HPDE6-E6E7 (cell line): ENCODE results near the gene PLAGL1.

Source experiments
- DNase-seq: peaks from one replicate; pipeline ENCODE4 v3.0.0; 2011; ENCODE audit warnings: missing footprints; ENCODE audit errors: extremely low spot score

PLAGL1 gene

DNA sequence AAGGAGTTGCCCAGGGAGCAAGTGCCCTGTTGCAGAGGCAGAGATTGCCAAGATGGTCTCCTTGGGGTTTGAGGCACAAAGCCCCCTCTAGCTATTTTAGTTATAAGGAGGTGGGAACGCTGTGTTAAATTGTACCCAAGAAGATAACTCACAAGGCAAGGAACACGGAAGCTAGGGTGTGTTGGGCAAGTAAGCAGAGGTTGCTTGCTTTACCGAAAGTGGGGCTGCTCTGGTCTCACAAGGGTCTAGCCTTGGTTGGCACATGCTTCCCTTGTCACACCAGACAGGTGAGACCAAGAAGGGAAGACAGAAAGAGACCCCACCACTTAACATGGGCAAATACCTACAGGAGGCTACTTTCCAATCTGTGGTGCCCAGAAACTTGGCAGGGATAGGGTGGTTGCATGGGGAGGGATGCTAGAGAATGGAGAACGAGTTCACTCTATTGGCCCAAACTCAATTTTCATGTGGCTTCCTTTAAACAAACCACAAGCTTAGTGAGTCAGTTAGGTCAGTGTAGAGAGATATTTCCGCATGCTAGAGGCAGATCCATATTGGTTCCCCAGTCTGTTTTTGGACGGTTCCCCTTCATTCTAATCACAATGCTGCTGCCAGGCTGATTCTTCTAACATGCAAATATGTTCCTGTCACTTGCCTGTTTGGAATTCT, 42.4 kb downstream of the PLAGL1 start:
- DNase-seq = no peak

DNA sequence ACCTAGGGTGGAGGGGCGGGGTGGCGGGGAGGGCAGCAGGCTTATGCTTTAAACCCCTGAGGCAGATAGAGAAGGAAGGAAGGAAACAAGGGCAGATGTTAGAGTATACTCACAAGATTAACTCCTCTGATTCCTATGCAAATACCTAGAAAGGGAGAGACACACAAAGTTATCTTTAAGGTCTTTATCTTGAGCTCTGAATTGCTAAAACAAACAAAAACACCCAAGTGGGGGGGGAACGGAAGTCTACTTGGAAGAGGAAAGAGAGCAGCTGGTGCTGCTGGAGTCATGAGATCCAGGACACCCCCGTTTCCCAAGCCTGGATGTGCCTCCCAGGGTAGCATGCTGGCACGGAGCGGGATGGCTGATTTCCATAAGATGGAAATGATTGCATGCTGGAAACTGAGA, 43.4 kb downstream of the PLAGL1 start:
- DNase-seq = no peak

DNA sequence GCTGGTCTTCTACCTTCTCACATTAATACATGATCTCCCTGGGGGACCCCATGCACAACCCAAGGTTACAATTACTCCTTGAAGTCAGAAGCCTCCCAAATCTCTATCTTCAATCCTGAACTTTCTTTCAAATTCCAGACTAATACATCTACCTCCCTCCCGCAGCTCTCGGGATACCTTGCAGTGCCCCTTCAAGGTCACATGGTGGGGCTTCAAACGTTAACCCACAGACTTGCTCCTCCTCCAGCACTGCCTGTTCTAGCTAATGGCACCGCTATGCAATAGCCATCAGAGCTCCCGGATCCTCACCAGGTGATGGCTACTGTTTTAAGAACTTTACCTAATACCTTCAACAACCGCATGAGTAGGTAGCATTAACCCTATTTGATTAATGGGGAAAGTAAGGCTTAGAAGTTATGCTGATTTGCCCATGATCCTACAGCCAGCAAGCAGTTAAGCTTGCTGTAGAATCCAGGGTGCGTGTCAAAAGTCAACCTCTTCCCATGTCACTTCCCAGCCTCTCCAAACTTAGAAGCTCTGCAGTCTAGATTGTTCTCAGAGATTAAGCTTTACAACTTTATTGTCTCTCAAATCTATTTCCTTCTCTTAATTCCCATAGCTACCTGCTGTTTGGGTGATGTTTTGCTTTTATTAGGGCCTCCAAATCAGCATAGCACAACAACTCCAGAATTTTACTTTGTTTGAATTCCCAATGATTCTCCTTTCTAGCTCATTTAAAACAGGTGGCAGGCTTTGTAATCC, 44.7 kb downstream of the PLAGL1 start:
- no peak for DNase-seq

DNA sequence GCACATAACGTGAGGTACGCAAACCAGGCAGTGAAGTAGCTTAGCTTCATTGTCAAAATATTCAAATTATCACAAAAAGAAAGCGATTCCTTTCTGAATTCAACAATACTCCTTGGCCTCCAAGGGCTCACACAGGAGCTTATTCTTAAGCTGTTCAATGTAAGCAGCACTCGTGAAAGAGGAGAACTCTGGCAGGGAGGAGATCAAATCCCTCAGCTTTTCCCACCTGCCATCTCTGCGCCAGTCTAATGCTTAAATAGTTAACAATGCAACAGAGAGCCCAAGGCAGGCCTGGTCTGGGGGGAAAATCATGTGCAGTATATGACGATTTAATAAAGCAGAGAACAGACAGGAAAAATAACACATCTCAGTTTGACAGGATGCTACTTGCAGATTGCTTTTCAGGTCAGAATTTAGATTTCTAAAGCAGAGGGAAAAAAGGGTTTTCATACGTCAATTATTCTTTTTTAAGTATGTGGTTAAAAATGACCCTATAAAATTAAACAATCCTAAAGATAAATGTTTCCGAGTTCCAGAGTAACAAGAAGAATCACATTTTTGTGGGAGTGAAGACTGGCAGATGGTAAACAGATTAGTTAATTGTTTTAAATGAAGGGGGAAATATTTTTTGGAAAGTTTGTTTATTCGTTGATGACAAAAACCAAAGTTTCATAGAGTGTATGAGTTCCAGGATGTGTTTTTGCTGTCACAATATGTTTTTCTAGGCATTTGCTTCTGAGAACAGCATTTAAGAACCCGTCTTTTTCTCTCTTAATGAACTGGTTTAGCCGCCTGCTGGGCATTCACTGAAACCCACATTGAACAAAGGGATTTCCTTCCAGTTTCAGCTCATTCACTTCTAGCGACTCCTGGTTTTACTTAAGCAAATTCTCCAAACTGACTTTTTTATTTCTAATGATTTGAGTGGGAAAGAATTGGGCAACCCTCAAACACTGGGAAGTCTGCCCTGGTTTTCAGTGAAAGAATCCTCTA, 45.9 kb downstream of the PLAGL1 start:
- no peak for DNase-seq

DNA sequence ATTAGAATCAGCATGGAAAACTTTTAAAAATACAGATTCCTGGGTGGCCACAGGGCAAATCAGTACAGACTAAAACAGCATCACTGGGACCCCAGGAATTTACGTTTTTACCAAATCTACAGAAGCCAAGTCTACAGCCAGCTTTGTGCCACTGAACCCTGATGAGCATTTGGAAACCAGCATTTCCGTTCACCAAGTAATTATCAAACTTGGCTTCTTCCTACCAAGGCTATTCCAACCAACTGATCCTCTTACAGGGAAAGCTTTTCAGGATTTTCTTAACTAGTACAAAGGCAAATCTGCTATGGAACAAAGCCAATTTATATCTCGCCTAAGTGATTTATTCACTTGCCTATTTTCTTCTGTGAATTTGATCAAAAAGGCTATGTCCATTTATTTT, 47.0 kb downstream of the PLAGL1 start:
- DNase-seq = no peak

DNA sequence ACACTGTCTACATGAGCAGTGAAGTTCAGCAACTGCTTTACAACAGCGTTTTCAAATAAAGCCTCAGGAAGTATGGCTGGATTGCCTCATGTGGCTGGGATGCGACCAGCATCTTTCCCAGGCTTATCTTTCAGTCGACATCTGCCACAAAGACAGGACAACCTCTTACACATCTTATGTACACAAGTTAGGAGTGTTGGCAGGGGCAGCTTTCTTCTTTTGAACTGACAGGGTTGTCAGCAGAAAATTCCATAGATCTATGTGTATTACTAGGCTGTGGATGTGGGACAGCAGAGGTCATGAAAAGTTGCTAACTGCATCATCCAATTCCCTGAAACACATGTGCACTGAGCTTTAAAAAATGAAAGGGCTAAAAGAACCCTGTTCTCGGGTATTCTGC, 48.1 kb downstream of the PLAGL1 start:
- DNase-seq = no peak

DNA sequence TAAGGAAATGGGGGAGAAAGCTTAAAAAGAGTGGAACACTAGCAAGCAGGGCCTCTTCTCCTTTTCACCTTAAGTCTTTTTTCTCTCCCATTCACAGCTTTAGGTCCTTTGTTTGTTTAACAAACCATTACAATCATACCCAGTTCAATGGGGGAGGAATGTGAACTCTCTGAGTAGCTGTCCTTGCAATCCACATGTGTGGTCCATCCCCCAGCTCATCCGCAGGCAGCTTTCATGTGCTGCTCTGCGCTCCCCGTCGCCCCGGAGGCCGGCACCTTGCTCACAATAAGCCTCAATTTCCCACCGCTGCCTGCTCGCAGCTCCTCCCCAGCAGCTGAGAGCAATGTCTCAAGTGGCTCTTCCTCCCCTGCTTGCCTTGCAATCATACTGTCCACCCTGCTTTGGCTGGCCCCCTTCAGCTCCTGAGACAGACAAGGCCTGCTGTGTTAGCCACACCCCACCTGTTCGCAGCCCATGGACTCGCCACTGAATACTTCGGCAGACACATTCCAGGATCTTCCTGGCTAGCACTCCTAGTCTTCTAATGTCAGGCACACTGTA, 49.1 kb downstream of the PLAGL1 start:
- no peak for DNase-seq

DNA sequence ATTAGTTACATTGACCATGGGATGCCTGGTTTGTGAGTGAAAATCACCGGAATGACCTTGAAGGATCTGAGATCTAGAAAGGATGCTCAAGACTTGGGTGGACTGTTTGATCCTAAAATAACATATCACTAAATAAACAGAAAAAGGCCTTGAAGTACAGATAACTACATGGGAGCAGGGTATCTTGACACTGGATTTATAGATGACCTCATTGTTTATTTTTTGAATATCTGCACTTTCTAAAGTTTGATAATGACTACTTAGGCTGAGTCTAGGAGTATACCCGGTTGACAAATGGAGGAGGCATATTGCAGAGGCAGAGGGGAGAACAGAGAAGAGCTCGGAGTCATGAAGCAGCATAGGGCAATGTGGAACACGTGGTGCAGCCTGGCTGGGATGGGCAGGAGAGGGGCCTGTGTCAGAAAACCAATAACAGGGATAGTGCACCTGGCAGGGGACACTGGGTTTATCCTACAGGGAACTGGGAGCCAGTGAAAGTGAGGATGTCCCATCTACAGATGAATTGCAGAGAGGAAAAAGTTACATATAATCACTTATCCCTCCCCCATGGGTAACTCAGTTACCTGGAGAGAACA, 50.3 kb downstream of the PLAGL1 start:
- DNase-seq = no peak

DNA sequence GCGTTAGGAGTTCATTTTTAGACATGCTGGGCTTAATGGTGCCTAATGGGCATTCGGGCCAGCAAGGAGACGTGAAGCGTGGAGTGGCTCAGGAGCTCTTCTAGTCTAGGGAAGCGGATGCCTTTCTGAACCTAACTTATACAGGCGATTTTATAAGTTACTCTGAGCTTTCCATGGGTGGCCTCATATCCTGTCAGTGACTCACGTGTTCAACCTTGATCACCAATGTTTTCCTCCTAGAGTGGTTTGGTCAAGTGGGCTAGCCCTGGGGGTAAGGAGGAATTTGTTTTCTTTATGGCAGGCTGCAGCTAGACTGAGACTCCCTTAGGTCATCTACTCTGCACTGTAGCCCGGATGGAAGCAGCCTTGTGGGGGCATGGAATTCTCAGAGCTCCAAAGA, 52.1 kb downstream of the PLAGL1 start:
- no peak for DNase-seq

DNA sequence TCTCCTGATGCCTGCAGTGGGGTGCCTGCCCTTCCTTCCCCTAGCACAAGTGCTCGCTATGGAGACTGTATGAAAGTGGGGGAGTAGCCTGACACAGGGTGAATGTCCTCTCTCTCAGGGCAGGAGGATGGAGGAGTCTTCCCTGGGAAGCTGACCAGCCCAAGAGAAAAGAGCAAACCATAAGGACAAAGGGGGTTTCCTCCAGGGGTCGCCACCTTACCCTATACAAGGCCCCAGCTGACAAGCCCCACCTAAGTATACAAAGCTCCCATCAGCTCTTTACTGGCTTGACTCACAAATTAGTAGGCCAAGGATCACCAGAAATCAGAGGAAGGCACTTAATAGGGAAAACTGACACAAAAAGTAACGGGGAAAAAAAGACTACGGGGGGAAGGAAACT, 54.1 kb downstream of the PLAGL1 start:
- no peak for DNase-seq

DNA sequence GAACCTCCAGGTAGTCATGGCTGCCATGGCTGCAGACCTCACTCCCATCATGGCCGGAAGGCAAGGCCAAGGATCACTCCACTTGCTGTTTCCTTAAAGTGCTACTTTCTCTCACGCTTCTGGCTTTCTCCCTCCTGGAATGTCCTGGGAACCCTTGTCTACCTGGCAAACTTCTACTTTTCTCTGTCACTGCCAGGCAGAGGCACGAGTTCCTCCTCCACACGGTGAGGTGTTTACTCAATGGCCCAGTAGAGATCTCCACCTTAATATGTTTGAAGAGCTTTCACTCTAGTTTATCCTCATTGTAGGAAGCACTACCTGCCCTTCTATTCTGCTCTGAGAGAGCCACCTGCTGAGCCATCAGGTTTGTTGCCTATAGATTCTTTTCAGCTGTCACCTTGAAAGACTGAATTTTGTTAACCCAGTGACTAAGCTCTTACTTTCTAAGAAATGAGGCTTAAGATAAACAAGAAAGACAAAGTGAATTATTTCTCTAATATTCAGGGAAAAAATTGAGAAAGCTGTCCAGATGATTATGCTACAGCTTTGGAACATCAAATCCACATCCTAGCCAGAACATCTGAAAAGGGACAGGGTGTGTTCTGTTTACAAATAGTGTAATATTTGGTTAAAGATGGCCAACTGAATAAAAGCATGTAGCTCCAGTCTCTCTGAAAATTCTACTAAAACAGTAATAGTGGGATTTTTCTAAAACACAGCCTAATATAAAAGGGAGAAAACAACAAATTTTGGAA, 54.9 kb downstream of the PLAGL1 start:
- no peak for DNase-seq

DNA sequence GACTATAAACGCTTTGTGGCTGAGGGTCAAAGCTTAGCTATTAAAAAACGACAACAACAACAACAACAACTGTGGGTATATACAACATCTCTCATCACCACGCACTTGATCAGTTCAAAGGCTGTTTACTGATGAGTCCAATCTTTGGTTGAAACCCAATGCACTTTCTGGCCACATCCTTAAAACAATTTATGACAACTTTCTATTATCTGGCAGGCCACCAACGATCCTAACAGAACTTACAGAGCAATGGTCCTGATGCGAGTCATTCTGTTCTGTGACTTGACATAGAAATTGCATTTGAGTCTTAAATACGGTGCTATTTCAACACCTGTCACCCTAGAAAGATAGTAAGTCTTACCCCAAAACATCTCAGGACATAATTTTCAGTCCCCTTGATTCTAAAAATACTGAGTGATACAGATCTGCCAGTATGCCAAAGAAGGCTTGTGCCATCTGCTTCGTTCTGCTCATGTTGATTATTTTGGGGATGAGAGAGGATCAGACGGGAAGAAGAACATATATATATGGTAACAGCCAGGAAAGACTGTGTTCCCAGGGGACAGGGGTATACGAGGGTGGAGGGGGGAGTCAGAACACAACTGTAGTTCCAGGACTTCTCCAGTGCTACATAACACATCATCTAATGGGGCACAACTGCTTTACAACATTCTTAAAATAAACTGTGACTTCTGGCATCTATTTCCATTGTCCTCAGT, 55.8 kb downstream of the PLAGL1 start:
- DNase-seq = no peak

DNA sequence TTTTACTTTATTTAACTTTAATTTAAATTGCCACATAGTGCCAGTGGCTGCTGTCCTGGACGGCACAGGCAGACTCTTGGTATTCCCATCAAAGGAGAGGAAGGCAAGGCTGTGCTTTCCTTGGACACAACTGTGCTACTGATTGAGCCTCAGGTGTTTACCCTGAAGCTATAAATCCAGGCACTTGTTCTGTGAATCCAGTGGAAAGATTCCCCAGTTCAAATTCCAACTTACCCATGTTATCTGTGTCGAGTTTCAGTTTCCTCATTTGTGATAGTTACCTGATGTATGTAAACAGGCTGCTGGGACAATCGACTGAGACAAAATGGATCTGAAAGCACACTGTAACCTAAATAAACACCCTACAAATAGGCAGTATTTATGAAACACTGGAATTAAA, 57.2 kb downstream of the PLAGL1 start:
- DNase-seq = no peak

DNA sequence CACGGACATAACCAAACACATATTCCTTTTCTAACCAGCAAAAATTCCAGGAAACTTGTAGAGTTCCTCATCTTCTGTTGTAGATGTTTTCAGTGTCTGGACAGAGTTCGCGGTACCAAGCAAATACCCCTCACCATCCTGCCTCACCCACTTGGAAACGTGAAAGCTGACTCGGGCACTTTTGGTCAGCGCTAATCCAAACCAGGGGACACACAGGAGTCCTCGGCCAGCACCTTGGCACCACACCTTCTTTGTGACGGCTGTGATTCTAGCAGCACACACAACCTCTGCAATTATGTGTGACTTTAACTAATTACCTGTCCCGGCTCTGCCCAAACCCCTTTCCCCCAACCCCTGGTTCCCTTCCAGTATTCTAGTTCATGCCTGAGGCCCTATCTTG, 58.1 kb downstream of the PLAGL1 start:
- DNase-seq = no peak

DNA sequence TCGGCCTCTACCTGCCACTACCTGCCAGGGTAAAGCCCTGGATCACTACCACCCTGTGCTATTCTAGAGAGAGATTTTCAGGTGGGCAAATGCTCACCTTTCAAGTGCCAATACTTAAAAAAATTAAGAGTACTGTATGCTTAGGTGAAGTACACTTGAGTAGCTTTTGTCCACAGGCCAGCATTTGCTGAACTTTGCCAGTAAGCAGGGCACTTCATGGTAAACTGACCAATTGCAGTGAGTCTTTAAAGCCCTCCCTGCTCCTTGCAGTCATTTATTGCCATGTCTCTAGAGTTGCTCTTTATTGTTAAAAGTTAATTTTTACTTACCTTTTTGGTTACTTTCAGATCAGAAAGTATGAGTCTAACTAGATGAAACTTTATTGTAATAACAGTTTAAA, 58.5 kb downstream of the PLAGL1 start:
- DNase-seq = no peak

DNA sequence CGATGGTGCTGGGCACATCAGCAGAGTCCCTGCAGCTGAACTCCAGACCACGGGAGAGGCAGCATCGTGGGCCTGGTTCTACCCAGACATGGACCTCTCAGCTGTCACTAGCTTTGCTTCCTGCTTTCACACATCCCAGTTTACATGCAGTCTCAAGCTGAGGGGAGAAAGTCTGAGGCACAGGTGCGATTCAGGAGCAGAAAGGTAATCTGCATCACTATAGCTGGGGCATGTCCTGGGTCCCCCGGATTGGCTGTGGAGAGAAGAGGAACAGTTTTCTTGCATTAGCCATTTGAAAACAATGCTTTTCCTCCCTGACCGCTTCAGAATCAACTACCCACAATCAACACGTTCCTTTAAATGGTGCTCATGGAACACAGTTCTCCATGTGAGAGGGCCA, 59.9 kb downstream of the PLAGL1 start:
- DNase-seq = no peak

DNA sequence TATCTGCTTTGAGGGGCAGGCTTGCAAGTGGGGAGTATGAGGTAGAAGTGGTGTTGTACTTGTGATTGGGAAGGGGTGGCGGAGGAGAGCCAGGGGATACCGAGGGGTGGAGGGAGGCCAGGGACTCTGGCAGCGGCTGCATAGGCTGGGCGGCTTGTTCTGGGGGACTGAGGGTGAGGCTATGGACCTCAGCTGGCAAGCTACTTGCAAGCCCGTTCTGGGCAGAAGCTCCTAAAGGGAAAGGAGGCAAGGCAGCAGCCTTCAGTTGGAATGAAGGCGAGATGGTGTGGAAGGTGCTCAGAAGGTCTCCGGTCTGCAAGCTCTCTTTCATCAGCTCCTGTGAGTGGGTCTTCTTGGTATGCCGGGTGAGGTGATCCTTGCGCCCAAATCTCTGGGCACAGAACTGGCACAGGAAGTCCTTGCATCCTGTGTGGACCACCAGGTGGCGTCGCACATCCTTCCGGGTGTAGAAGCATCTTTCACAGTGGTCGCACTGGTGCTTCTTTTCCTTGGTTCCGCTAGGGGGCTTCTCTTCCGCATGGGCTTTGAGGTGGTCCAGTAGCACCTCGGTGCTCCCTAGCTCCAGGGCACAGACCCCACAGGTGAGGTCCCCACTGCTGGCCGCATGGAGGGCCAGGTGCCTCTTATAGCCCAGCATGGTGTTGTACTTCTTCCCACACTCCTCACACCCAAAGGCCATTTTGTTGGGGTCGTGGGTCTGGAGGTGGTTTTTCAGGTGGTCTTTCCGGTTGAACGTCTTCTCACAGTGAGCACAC, 66.0 kb downstream of the PLAGL1 start:
- DNase-seq = peak; percentile 14

DNA sequence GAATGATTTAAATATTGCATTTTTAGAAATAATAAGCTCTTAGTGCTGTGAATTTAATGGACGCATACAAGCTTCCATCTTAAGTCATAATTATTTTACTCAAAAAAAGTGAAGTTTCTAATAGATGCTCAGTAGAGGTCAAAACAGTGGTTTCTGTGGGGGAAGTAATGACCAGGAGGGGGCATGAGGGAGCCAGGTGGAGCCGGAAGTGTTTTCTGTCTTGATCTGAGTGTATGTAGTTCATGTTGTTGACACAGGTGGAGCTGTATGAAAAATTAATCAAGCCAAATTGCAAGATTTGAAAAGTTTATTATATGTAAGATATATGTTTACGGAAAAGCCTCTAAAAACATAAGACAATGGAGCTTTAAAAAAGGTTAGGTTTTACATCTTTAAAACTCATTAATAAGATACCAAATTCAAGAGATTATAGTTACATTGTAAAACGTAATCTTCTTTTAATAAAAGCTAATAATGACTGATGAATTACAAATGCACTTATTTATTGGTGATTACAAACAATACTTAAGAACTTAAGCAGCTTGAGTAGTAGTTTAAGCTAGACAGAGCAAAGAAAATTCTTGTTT, 68.0 kb downstream of the PLAGL1 start:
- DNase-seq = peak; percentile 69

DNA sequence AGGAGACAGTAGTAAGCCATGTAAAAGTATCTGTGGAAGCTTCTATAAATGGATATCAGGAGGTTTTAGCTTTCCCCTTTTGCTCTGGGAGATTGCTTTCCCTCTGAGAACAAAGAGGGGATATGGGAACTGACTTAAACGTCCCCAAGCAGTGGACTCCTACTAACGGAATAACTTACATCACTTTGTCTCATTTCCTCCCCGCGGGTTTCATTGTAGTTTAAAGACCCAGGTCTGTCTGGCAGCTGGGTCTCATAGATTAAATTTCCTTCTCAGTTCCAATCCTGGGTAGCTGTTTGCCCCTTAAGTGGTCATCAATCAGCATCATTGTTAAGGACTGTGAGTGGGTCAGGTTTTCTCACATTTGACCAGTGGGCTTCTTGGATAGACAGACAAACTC, 68.7 kb downstream of the PLAGL1 start:
- no peak for DNase-seq
